IMR-90 (cell line): ENCODE results near the gene XKRX.

ENCODE experiments used
- BHLHE40 ChIP-seq: fragments of 150-350 bp; IDR thresholded peaks from 2 replicates; pipeline ENCODE4 v1.6.1; 2016; ENCODE audit warnings: mild to moderate bottlenecking, low read depth, low read length
- MAFK ChIP-seq: IDR thresholded peaks from 2 replicates; pipeline ENCODE4 v1.6.1; 2012; ENCODE audit warnings: low read depth, low read length, improper control_type of control experiment
- NFE2L2 ChIP-seq: fragments of 150-350 bp; IDR thresholded peaks from 2 replicates; pipeline ENCODE4 v1.6.1; 2016; ENCODE audit warnings: low read depth, mild to moderate bottlenecking, low read length
- POLR2A ChIP-seq: IDR thresholded peaks from 2 replicates; pipeline ENCODE4 v1.6.1; 2012; ENCODE audit warnings: mild to moderate bottlenecking, low read depth, low read length
- RFX5 ChIP-seq: IDR thresholded peaks from 2 replicates; pipeline ENCODE4 v1.8.0; 2012; ENCODE audit warnings: low read depth, mild to moderate bottlenecking, low read length, moderate library complexity
- TF ChIP-seq, protein P1 (sequence below): conservative IDR thresholded peaks from 2 replicates; pipeline ENCODE4 v1.5.1; 2012; ENCODE audit warnings: mild to moderate bottlenecking, low read depth, low read length, improper control_type of control experiment
- TF ChIP-seq, protein P2 (sequence below): fragments of 150-350 bp; IDR thresholded peaks from 2 replicates; pipeline ENCODE4 v1.6.1; 2017; ENCODE audit warnings: mild to moderate bottlenecking, antibody characterized with exemption, low read length, low read depth
- TF ChIP-seq, protein P3 (sequence below): fragments of 150-350 bp; IDR thresholded peaks from 2 replicates; pipeline ENCODE4 v1.6.1; 2016; ENCODE audit warnings: low read depth, mild to moderate bottlenecking, low read length, moderate library complexity, borderline replicate concordance

DNA sequence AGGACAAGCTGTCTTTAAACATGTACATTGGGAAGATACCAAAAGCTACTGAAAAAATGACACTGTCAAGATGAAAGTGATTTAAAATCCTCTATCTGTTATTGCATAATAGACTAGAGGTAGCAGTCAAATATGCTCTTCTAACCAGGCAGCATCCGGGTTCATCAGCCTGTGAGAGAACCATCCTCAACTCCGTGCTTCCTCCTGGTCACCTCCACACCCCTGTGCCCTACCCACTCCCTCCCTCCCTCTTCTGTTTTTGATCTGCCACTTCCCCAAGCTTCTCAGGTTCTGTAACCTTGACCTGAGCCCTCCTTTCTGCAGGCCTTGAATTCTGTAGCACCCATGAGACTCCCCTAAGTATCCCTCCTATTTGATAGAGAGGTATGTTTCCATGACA lies 60.4 kb downstream of the XKRX start:
- TF ChIP-seq, protein P1, sequence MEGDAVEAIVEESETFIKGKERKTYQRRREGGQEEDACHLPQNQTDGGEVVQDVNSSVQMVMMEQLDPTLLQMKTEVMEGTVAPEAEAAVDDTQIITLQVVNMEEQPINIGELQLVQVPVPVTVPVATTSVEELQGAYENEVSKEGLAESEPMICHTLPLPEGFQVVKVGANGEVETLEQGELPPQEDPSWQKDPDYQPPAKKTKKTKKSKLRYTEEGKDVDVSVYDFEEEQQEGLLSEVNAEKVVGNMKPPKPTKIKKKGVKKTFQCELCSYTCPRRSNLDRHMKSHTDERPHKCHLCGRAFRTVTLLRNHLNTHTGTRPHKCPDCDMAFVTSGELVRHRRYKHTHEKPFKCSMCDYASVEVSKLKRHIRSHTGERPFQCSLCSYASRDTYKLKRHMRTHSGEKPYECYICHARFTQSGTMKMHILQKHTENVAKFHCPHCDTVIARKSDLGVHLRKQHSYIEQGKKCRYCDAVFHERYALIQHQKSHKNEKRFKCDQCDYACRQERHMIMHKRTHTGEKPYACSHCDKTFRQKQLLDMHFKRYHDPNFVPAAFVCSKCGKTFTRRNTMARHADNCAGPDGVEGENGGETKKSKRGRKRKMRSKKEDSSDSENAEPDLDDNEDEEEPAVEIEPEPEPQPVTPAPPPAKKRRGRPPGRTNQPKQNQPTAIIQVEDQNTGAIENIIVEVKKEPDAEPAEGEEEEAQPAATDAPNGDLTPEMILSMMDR = no peak
- TF ChIP-seq POLR2A (no peak), BHLHE40 (no peak), RFX5 (no peak), MAFK (no peak), NFE2L2 (no peak)
- TF ChIP-seq, protein P2, sequence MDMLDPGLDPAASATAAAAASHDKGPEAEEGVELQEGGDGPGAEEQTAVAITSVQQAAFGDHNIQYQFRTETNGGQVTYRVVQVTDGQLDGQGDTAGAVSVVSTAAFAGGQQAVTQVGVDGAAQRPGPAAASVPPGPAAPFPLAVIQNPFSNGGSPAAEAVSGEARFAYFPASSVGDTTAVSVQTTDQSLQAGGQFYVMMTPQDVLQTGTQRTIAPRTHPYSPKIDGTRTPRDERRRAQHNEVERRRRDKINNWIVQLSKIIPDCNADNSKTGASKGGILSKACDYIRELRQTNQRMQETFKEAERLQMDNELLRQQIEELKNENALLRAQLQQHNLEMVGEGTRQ = no peak
- TF ChIP-seq, protein P3, sequence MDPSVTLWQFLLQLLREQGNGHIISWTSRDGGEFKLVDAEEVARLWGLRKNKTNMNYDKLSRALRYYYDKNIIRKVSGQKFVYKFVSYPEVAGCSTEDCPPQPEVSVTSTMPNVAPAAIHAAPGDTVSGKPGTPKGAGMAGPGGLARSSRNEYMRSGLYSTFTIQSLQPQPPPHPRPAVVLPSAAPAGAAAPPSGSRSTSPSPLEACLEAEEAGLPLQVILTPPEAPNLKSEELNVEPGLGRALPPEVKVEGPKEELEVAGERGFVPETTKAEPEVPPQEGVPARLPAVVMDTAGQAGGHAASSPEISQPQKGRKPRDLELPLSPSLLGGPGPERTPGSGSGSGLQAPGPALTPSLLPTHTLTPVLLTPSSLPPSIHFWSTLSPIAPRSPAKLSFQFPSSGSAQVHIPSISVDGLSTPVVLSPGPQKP = no peak
